HS-27A (cell line): ENCODE data around the gene C1QTNF4.
"Not testable (repeated sequence)": the region's sequence is repeated elsewhere in the genome, so short reads cannot be mapped to it uniquely, and the experiment has no call there.

Source experiments
- DNase-seq: peaks from one replicate; pipeline ENCODE4 v3.0.0-alpha.2; 2012; ENCODE audit warnings: low read depth, missing footprints

The C1QTNF4 gene

DNA sequence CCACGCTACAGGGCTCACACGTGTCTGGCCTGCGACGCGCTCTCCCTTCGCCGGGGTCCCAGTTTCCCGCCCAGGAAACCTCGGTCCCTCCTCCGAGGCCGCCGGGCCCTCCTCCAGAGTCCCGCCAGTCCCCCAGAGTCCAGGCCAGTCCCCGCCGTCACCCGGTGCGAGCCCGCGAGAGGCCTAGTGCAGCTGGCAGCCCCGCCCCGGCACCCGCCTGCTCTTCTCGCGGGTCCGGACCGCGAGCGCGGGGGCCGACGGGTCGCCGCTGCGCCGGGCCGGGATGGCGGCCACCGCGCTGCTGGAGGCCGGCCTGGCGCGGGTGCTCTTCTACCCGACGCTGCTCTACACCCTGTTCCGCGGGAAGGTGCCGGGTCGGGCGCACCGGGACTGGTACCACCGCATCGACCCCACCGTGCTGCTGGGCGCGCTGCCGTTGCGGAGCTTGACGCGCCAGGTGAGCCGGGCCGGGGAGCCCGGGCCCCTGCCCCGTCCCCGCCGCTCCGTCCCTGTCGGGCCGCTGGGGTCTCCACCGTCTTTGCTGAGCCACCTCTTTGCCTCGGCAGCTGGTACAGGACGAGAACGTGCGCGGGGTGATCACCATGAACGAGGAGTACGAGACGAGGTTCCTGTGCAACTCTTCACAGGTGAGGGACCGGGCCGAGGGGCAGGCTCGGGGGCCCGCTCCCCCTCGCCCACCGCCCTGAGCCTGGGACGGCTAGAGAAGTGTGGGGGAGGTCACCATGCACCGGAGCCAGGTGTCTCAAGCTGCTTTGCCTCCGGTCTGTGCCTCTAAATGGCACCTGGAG is 28.7 kb downstream of the C1QTNF4 start, which contains the start of gene PTPMT1:
TSS of gene PTPMT1 (plus strand) at position 260 of the 809 bp plus-strand sequence. CDS start at position 284, 24 bp downstream.
- no peak for DNase-seq

DNA sequence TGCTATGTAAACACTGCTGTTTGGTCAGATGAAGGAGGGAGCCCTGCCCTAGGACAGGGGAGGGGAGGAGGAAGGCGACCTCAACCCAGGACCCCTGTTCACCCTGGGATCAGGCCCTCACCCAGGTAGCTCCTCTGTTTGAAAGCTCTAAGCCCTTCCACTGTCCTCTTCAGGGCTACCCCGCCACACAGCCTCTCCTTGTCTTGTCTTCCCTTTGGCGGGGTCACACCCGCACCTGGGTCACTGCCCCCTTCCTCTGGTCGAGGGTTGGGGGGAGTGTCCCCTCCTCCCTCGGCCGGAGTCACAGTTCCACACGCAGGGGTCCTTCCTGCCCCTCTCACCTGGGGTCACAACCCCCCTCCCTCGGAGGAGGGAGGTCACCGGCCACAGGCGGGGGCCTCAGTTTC is 29.3 kb downstream of the C1QTNF4 start:
- no peak for DNase-seq

DNA sequence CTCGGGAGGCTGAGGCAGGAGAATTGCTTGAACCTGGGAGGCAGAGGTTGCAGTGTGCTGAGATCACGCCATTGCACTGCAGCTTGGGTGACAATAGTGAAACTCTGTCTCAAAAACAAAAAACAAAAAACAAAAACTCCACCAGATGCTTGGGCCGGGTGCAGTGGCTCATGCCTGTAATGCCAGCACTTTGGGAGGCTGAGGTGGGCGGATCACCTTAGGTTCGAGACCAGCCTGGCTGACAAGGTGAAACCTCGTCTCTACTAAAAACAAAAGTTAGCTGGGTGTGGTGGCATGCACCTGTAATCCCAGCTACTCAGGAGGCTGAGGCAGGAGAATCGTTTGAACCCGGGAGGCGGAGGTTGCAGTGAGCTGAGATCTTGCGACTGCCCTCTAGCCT is 29.8 kb downstream of the C1QTNF4 start:
- DNase-seq: not testable (repeated sequence)

DNA sequence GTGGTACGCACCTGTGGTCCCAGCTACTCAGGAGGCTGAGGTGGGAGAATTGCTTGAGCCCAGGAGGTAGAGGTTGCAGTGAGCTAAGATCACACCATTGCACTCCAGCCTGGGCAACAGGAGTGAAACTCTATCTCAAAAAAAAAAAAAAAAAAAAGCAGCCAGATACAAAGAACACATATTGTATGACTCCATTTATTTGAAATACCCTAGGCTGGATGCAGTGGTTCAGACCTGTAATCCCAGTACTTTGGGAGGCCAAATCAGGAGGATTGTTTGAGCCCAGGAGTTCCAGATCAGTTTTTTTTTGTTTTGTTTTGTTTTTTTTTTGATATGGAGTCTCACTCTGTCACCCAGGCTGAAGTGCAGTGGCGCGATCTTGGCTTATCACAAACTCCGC is 31.8 kb downstream of the C1QTNF4 start:
- DNase-seq: not testable (repeated sequence)

DNA sequence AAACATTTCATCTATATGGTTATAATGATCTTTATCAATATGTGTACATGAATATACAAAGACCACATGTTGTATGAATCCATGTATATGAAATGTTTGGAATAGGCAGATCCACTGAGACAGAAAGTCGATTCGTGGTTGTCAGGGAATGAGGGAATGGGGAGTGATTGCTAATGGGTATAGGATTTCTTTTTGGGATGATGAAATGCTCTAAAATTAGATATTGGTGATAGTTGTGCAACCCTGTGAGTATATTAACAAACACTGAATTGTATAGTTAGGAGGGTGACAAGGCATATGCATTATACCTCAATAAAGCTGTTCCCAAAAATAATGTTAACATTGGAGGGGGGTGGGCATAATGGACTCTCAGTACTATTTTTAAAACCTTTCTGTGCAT is 33.8 kb downstream of the C1QTNF4 start:
- no peak for DNase-seq

DNA sequence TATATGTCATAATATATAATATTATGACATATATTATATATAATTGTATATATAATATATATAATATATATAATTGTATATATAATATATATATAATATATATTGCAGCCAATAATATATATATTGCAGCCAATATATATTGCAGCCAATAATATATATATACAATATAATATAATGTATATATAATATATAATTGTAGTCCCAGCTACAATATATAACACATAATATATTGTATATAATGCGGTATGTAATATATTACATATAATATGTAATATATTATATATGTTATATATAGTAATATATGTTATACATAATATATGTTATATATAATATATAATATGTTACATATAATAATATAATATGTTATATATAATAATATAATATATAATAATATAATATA is 35.5 kb downstream of the C1QTNF4 start:
- DNase-seq: no peak

DNA sequence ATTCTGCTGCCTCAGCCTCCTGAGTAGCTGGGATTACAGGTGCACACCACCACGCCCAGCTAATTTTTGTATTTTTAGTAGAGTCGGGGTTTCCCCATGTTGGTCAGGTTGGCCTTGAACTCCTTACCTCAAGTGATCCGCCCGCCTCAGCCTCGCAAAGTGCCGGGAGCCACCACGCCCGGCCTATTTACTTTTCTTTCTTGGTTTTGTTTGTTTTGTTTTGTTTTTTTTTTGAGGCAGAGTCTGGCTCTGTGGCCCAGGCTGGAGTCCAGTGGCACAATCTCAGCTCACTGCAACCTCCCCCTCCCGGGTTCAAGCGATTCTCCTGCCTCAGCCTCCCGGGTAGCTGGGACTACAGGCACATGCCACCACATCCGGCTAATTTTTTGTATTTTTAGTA is 37.2 kb downstream of the C1QTNF4 start:
- DNase-seq: not testable (repeated sequence)

DNA sequence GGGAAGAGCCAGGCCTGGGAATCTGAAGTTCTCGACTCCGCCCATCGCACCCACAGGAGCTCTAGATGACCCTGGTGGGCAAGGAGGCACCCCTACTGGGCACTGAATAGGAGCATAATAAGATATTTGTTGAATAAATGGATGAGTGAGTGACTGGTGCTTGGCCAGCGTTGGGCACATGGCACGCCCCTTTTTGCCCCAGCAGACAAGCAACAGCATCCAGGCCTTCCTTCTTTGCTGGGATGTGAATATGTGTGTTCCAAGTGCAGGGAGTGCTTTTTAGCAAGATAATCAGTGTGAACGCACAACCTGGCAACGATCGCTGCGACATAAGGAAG is 40.8 kb downstream of the C1QTNF4 start:
- DNase-seq: no peak

DNA sequence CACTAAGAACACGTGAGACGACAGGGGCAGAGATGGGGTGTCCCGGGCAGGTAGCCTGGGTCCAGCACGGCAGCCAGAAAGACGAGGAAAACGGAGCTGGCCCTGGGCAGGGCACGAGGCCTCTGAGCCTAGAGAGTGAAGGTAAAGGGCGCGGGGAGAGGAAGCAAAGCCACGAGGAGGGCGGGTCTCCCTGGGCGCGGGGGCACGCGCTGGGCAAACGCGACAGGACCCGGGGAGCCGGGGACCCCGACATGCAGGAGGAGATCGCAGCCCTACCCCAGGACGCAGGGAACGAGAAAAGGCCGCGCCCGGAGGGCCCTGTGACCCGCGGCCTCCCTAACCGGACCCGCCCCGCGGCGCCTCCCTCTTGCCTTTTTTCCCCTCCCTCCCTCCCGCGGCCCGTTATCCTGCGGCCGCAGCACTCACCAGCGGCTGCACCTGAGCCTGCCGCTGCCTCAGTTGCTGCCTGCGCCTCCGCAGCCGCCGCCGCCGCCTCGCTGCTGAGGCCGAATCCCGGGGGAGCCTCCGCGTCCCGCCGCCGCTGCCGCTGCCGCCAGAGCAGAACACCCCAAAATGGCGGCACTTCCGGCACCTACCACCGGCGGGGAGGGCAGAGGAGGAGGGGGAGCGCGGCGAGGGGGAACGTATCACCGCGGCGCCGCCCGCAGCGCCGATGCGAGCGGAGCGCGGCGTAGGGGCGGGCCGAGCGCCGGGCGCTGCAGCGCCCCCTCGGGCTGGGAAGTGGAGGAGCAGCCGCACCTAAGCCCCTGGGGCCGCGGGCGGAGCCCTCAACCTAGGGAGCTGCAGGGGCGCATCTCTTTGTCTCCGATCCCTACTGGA is 41.4 kb downstream of the C1QTNF4 start, which contains the start of gene CELF1:
TSS of gene CELF1 (minus strand) at position 567 of the 840 bp plus-strand sequence. CDS start 53,609 bp downstream, outside the sequence.
- DNase-seq: peak; percentile 77

DNA sequence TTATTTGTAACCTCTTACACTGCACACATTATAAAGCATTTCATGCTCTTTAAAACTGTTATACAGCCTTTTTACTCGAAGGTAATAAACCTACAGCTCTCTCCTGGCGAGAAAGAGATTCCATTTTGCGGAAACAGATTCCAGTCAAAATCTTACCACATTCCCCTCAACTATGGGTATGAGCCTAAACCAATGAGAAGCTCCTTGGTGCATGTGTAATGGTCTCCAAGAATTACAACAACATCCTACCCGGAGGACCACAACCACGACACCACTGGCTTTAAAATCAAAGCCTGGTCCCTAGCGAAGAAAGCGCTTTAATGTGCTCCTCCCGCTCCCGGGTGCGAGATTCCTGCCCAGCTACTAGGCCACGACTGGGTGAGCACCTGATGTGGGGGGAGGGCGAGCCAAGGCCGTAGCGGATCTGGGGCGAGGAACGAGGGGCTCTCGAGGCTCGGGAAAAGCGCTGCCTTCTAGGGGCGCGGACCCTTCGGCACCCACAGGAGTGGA is 42.1 kb downstream of the C1QTNF4 start:
- DNase-seq: no peak

DNA sequence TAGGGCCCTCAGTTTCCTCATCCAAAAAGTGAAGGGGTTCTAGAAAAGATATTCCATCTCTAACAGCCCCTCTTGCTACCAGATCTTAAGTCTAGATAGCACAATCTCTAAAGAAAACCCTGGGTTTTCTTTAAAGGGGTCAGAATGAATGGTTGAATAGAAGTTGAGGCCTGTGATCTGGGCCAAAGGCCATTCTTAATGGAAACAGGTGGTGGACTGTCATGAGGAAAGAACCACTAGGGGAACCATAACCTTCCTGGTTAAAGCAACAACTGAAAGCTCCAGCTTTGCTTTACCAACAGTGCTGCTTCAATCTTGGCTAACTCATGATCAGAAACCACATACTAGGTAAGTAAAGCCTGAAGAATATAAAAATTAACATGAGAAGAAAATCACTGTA is 43.1 kb downstream of the C1QTNF4 start:
- DNase-seq: no peak

DNA sequence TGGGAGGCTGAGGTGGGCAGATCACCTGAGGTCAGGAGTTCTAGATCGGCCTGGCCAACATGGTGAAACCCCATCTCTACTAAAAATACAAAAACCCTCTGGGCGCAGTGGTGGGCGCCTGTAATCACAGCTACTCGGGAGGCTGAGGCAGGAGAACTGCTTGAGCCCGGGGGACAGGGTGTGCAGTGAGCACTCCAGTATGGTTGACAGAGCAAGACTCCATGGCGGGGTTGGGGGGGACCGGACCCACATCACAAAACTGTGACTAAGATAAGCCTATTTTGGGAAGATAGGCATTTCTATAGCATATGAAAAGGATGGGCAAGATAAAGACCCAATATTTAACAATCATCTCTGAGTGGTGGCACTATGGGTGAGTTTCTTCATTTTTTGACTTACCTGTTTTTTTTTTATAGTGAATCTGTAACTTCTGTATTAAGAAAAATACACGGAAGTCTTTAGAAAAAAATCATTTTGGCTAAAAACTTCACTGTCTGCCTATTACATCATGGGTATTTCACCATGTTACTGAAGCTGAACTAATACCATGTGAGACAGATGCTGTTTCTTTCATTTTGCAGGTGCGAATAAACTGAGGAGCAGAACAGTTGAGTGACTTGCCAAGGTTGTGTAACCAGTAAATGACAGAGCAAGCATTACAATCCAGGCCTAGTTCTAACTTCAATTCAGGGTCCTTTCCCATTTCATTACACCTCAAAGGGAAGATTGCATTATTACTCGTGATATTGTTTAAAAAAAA is 43.7 kb downstream of the C1QTNF4 start:
- no peak for DNase-seq

DNA sequence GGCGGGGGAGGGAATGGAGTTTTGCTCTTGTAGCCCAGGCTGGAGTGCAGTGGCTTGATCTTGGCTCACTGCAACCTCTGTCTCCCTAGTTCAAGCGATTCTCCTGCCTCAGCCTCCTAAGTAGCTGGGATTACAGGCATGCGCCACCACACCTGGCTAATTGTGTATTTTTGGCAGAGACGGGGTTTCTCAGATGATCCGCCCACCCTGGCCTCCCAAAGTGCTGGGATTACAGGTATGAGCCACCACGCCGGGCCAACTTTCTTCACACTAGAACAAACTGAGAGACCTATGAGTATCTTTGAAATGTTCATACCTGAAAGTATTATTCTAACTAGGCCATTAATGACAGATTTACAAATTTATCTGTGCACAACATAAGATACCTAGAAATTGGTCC is 47.9 kb downstream of the C1QTNF4 start:
- not testable (repeated sequence) for DNase-seq

DNA sequence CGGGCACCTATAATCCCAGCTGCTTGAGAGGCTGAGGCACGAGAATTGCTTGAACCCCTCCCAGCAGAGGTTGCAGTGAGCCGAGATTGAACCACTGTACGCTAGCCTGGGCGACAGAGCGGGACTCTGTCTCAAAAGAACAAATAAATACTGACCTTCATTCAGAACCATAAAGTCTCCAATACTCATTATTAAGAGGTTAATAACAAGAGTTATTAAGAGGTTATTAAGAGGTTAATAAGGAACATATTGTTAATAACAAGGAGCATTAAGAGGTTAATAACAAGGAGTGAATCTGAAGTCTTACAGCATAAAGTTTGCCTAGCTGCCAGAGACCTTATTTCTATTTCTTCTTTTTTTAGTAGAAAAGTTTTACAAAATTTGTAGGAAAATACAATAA is 48.9 kb downstream of the C1QTNF4 start:
- no peak for DNase-seq

DNA sequence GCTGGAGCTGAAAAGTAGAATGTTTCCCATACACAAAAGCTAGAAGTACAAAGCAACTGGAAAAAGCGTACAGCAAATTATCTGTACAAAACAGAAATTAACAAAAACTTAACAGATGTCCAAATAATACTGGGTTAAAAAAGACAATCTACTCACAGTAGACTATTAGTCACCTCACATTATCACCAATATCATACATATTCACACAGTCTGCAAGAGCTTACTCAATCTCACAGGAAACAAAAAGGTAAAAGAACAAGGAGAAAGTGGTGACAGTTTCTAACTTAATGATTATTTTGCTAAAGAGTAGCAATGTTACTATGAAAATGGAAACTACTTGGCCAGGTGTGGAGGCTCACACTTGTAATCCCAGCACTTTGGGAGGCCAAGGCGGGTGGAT is 53.1 kb downstream of the C1QTNF4 start:
- no peak for DNase-seq

DNA sequence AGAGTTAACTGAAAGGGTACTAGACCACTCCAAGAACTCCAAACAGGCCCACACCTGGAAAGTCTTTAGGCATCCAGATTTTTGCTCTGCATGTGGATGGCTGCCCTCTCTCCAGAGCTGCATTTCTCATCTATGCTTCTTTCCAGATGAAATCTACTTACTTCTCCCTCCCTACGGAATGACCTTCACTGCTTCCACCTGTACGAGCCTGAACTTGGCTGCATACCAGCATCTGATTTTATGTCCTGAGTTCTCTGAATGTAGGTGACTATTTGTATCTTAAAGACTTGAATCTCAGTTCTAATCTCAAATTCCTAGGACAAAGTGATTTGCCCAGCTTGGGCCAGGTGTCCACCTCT is 54.6 kb downstream of the C1QTNF4 start:
- no peak for DNase-seq
